Heart right ventricle (tissue), 16 donors: ENCODE data around the gene TTLL10. TPM values are rescaled to one million over a fixed set of nuclear protein-coding genes. Genes with fewer than 3 reads are reported as not detected.

Experiments used
- ATAC-seq, 8 donors: fragments of 200-7000 bp; cut with Tn5 transposase; one replicate each; pipeline ENCODE4 v1.9.1; 2020; ENCODE audit warnings: mild to moderate bottlenecking in 8 of 8, moderate library complexity in 8 of 8, moderate number of reproducible peaks in 1 of 8
- DNase-seq, 2 donors: peaks; one replicate each; pipeline ENCODE4 v3.0.0-alpha.2; 2020
- H3K27ac ChIP-seq, 10 donors: fragments of 200-600 bp; sonication (generic) in 2 of 10; one replicate each; pipeline versions ENCODE4 v1.5.0 to v1.8.0; 2020 to 2022; ENCODE audit warnings: mild to moderate bottlenecking in 3 of 10
- H3K27me3 ChIP-seq, 7 donors: fragments of 200-600 bp; one replicate each; pipeline ENCODE4 v1.8.0; 2021 to 2022; ENCODE audit warnings: mild to moderate bottlenecking in 2 of 7
- H3K36me3 ChIP-seq, 9 donors: fragments of 200-600 bp; sonication (generic) in 1 of 9; one replicate each; pipeline versions ENCODE4 v1.5.0 to v1.8.0; 2020 to 2022; ENCODE audit warnings: mild to moderate bottlenecking in 2 of 9
- H3K4me1 ChIP-seq, 9 donors: fragments of 200-600 bp; sonication (generic) in 1 of 9; one replicate each; pipeline versions ENCODE4 v1.5.0 to v1.8.0; 2020 to 2022; ENCODE audit warnings: mild to moderate bottlenecking in 4 of 9
- H3K4me3 ChIP-seq, 10 donors: fragments of 200-600 bp; sonication (generic) in 2 of 10; one replicate each; pipeline versions ENCODE4 v1.5.0 to v1.8.0; 2020 to 2022; ENCODE audit warnings: mild to moderate bottlenecking in 7 of 10, moderate library complexity in 2 of 10
- H3K9me3 ChIP-seq, 11 donors: fragments of 200-600 bp in 10 of 11; sonication (generic) in 2 of 11; one replicate each; pipeline versions ENCODE4 v1.5.0 to v1.8.0; 2013 to 2022; ENCODE audit warnings: mild to moderate bottlenecking in 2 of 11, control low read depth in 1 of 11, moderate library complexity in 1 of 11
- WGBS, 2 donors: extraction: QIAGEN DNeasy Blood & Tissue Kit; methylation state at CpG; one replicate each; pipeline ENCODE4 v1.1.7; 2013; ENCODE audit warnings: inconsistent platforms in 1 of 2; 5-methylcytosine and 5-hydroxymethylcytosine counted together
- intact Hi-C, 10 donors: fragments of 100-400 bp; cut with DNase I; formaldehyde crosslinking; loops; one replicate each; pipeline versions ENCODE4 v1.11.1 to v1.14.2; 2022
- polyA plus RNA-seq, 2 donors: library from polyadenylated mRNA; stranded (reverse); fragments of 200-250 nt; gene quantifications; one replicate each; pipeline ENCODE4 v1.2.3, GENCODE V29; 2013
- total RNA-seq, 10 donors: library from RNA; stranded (reverse); fragmentation: NEBNext Ultra II Directional in 3 of 10; extraction: Animal tissue kit (Norgen Biotek cat#: 25700) in 3 of 10; gene quantifications; one replicate each; pipeline versions ENCODE4 v1.2.1 to v1.2.4, GENCODE V29; 2021 to 2023
- TF ChIP-seq, protein P1 (sequence below), 9 donors: fragments of 200-600 bp; sonication (generic) in 2 of 9; IDR thresholded peaks; one replicate each; pipeline versions ENCODE4 v1.5.0 to v1.8.0; 2021 to 2022; ENCODE audit warnings: antibody characterized with exemption in 9 of 9, mild to moderate bottlenecking in 5 of 9, moderate library complexity in 1 of 9
- donor health status: Arrhythmogenic right ventricular cardiomyopathy.
- donor health status: ischemic (EF 13 %, LVEDD 7.1; RV severe dilation, severe dysfunction).
- donor health status: healthy with polysubstance abuse.
- donor health status: DM: no; HTN: yes; CAD: no.
- donor health status: DM: no; HTN: no; CAD: no.
- donor health status: ischemic (EF 25% LVEDD 6.9; RV normal size, moderate dysfunction).
- donor health status: ischemic (EF 25% LVEDD 5.7; RV mildly dilated, moderate dysfunction).
- donor health status: healthy.
- donor health status: DM: yes; HTN: yes; CAD: no.
- donor health status: Ischemic cardiomyopathy.
- donor health status: ischemic (EF 35%, LVEDD 5.7; RV mildly dilated, moderate dysfunction).
- donor health status: nonischemic (EF 11% LVEDD 7.7; RV severe dilation, severe dysfunction).
- donor health status: DM: yes; HTN: yes; CAD: no.
- donor health status: PGD.
- donor health status: ischemic (EF 29% LVEDD 5.4; RV normal size, mild dysfunction).
- donor health status: nonischemic (EF 23%, LVEDD 6.1; RV moderate dilation, normal function).

The TTLL10 gene
- total and polyA plus RNA-seq, 12 donors: 0.09 to 0.53 (median 0.26) TPM; not detected in 3

DNA sequence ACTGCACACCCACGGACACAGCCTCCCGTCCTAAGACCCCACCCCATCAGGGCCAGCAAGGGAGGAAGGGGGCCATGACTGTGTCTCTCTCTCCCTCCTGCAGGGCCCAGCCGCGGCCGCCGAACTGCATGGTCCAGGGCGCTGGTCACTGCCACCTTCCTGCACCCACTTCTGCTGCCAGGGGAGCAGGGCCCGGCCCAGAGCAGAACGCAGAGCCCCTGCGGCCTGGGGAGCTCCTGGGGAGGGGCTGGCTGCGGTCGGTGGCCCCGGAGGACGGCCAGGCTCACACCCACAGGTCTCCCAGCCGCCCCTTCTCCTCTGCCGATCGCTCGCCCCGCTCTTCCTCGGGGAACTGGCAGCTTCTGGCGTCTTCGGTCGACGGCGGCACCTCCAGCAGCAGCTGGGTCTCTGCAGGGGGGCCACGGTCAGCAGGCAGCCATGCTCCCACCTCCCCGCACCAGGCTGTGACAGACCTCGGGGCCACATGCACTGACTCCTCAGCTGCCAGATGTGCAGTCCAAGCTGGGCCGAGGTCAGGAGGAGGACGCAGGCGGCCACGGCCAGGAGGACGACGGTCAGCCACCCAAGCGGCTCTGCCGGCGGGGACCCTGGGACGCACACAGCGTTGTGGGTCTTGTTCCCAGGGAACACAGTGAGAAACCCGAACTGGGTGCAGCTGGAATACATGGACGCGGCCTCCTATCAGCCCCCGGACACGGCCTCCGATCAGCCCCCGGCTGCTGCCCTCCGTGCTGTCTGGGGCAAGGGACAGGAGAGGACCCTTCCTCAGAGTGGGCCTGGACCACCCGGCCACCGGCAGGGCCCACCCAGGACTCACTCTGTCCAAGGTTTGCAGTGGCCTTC is 30.1 kb downstream of the TTLL10 start:
- H3K9me3 ChIP-seq: no peaks in the 10 kb centered on the region
- no peaks in the 10 kb centered on the region for H3K36me3 ChIP-seq
- ATAC-seq: no peak
- peak in 1 of 2 donors; percentile 12 for DNase-seq
- no peak overlapping the region for H3K27ac ChIP-seq
- intact Hi-C loops: loop anchor here in 1 of 10 donors (5.0 kb wide), 1 partner anchor 46 kb away; no protein-coding TSS in a partner anchor
- TF ChIP-seq, protein P1, sequence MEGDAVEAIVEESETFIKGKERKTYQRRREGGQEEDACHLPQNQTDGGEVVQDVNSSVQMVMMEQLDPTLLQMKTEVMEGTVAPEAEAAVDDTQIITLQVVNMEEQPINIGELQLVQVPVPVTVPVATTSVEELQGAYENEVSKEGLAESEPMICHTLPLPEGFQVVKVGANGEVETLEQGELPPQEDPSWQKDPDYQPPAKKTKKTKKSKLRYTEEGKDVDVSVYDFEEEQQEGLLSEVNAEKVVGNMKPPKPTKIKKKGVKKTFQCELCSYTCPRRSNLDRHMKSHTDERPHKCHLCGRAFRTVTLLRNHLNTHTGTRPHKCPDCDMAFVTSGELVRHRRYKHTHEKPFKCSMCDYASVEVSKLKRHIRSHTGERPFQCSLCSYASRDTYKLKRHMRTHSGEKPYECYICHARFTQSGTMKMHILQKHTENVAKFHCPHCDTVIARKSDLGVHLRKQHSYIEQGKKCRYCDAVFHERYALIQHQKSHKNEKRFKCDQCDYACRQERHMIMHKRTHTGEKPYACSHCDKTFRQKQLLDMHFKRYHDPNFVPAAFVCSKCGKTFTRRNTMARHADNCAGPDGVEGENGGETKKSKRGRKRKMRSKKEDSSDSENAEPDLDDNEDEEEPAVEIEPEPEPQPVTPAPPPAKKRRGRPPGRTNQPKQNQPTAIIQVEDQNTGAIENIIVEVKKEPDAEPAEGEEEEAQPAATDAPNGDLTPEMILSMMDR (IDR thresholded peaks at IDR 0.05): no peak
- 71 to 75% methylated on average over 49 of the region's 49 CpGs for whole genome bisulfite sequencing, 2 donors
- H3K4me3 ChIP-seq: no peak overlapping the region
- H3K27me3 ChIP-seq: peaks cover 13 to 68% (median 41%) of the 10 kb centered on the region in 7 donors
- H3K4me1 ChIP-seq: peaks cover 2 to 37% (median 30%) of the 10 kb centered on the region in 9 donors

DNA sequence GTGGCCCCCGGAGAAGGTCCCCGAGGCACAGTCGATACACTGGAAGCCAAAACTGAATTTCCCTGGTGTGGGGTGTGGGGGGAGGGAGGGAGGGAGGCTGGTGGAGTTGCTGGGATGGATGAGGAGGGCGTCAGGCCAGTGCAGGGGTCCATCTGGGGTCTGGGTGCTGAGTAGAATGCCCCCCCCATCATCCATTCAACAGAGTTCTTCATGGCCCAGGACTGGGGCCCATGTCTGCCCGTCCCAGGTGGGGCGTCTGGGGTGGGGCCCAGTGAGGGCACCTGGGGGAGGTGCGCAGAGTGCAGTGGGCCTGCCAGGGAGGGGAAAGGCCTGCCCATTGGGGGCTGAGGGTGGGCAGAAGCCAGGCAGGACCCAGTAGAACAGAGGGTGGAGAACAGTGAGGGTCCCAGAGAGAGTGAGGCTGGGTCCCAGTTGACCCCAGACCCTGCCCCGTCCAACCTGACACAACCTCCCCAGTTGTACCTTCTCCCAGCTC is 30.8 kb downstream of the TTLL10 start:
- intact Hi-C loops: loop anchor here in 1 of 10 donors (5.0 kb wide), 1 partner anchor 47 kb away; no protein-coding TSS in a partner anchor
- WGBS, 2 donors: 90 to 91% methylated on average over 8 of the region's 8 CpGs
- no peaks in the 10 kb centered on the region for H3K36me3 ChIP-seq
- H3K27ac ChIP-seq: no peak overlapping the region
- H3K27me3 ChIP-seq: peaks cover 13 to 73% (median 41%) of the 10 kb centered on the region in 7 donors
- no peak overlapping the region for H3K4me3 ChIP-seq
- no peak for ATAC-seq
- DNase-seq: no peak
- TF ChIP-seq, protein P1 (IDR thresholded peaks at IDR 0.05): no peak
- no peaks in the 10 kb centered on the region for H3K9me3 ChIP-seq
- peaks cover 2 to 44% (median 30%) of the 10 kb centered on the region in 9 donors for H3K4me1 ChIP-seq

DNA sequence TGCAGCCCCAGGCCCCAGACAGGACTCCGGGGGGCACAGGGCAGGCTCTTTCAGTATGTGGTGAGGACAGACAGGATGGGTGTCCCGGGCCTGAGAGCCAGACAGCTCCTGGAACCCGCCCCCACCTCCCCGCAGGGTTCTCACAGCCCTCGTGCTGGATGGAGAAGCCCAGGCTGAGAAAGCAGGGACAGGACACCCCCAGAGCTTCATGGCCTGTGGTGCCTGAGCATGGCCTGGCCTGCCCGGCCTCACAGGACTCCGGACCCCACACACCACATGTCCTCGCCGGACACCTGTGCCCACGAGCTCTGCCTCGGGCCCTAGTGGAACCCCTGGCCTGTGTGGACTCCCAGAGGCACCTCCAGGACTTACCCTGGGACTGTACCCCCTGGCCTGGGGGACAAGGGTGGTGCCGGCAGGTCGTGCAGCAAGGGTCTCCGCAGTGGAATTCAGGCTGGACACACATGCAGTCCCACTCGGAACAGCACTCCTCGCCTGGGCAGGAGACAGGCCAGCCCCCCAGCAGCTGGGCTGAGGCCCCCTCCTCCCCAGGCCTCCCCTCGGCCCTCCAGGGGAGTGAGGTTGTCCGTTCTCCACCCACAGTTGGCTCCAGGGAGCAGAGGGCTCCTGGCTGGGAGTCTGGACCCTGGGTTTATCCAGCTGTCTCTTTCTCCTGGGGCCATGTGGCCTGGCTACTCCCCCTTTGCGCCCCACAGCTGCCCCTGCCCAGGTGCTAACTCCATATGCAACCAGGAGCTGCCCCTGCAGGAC is 31.5 kb downstream of the TTLL10 start:
- Histone ChIP-seq H3K4me1 (peaks cover 2 to 45% (median 30%) of the 10 kb centered on the region in 9 donors), H3K36me3 (peaks cover 0 to 3% (median 0%) of the 10 kb centered on the region in 9 donors), H3K27ac (peak overlapping the region in 1 of 10 donors; percentile 31), H3K4me3 (peak overlapping the region in 1 of 10 donors; percentile 37), H3K9me3 (no peaks in the 10 kb centered on the region), H3K27me3 (peaks cover 13 to 73% (median 41%) of the 10 kb centered on the region in 7 donors)
- TF ChIP-seq, protein P1 (IDR thresholded peaks at IDR 0.05): no peak
- intact Hi-C loops: loop anchor here in 1 of 10 donors (5.0 kb wide), 1 partner anchor 48 kb away; no protein-coding TSS in a partner anchor
- DNase-seq: no peak
- no peak for ATAC-seq
- 84 to 89% methylated on average over 19 of the region's 19 CpGs for WGBS, 2 donors
